Measurements from ENCODE around the gene GRM4.
"Not testable (repeated sequence)": the region's sequence is repeated elsewhere in the genome, so short reads cannot be mapped to it uniquely, and the experiment has no call there.

The GRM4 gene

GRCh38 chr6:34044945-34045595 is 100.8 kb downstream of the GRM4 start:
- no peak overlapping the region for H3K4me3 ChIP-seq (ENCODE audit: low read depth, low read length)
- DNase-seq (ENCODE audit: low read depth), result no peak
- no peak for TF ChIP-seq CTCF (IDR thresholded peaks at IDR 0.05; ENCODE audit: low read depth, low read length, missing control alignments)
- in situ Hi-C loops (cut with HindIII; ENCODE audit: low sequenced_read_pairs), result no loop called here

GRCh38 chr6:34043359-34043758 is 102.5 kb downstream of the GRM4 start:
- in situ Hi-C loops (cut with HindIII; ENCODE audit: low sequenced_read_pairs), result no loop called here
- H3K4me3 ChIP-seq (ENCODE audit: low read depth, low read length), result no peak overlapping the region
- no peak for DNase-seq (ENCODE audit: low read depth)
- no peak for TF ChIP-seq CTCF (IDR thresholded peaks at IDR 0.05; ENCODE audit: low read depth, low read length, missing control alignments)

DNA sequence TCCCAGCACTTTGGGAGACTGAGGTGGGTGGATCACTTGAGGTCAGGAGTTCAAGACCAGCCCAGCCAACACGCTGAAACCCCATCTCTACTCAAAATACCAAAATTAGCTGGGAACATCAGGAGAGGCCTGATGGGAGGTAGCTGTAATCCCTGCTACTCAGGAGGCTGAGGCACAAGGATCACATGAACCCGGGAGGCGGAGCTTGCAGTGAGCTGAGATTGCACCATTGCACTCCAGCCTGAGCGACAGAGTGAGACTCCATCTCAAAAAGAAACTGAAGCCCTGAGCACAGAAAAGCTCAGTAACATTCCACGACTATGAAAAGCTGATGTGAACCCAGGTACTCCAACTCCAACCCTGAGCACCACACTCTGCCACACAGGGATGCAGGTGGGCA is 103.9 kb downstream of the GRM4 start:
- H3K4me3 ChIP-seq (ENCODE audit: low read depth, low read length); in situ Hi-C loops (cut with HindIII; ENCODE audit: low sequenced_read_pairs); DNase-seq (ENCODE audit: low read depth): not testable (repeated sequence)

- DNase-seq (ENCODE audit: low read depth), result no peak
- in situ Hi-C loops (cut with HindIII; ENCODE audit: low sequenced_read_pairs), result no loop called here
- no peak for TF ChIP-seq CTCF (IDR thresholded peaks at IDR 0.05; ENCODE audit: low read depth, low read length, missing control alignments)
- H3K4me3 ChIP-seq (ENCODE audit: low read depth, low read length), result no peak overlapping the region
Observed at GRCh38 chr6:34041385-34041784, 104.5 kb downstream of the GRM4 start.

DNA sequence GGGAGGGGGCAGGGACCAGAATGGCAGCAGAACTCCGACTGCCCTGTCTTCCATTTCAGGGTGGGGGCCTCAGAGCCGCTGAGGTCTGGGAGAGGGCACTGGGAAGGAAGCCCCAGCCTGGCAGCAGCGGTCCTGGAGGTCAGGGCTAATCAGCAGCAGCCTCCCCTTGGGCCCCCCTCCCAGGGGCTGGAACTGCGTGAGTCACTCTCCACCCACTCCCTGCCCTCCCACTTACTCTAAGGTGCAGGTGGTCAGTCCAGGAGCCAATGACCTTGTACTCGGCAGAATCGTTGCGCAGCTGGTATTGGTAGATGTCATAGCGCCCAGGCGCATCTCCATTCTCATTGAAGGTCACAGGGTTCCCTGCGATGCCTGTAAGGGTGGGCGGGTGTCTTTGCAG is 105.9 kb downstream of the GRM4 start:
- DNase-seq (ENCODE audit: low read depth), result no peak
- in situ Hi-C loops (cut with HindIII; ENCODE audit: low sequenced_read_pairs), result no loop called here
- no peak overlapping the region for H3K4me3 ChIP-seq (ENCODE audit: low read depth, low read length)
- TF ChIP-seq CTCF (IDR thresholded peaks at IDR 0.05; ENCODE audit: low read depth, low read length, missing control alignments), result no peak

DNA sequence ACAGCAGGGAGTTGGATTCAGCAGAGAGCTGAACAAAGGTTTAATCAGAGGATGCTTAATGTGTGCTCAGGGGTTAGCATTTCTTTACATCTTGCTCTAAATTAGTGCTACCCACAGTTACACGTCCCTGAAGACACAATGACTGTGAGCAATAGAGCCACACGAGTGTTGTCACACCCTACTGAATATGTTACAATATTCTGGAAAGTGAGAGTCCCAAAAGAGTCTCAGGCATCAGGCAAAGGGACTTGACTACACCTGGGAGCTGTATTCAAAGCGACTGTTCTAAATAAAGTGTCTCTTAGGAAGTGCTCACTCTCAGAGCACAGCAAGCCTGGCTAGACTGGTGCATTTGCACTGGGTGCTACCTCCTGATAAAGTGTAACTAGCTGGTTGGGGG is 108.7 kb downstream of the GRM4 start:
- DNase-seq (ENCODE audit: low read depth), result no peak
- in situ Hi-C loops (cut with HindIII; ENCODE audit: low sequenced_read_pairs), result no loop called here
- H3K4me3 ChIP-seq (ENCODE audit: low read depth, low read length), result no peak overlapping the region
- TF ChIP-seq CTCF (IDR thresholded peaks at IDR 0.05; ENCODE audit: low read depth, low read length, missing control alignments), result no peak

GRCh38 chr6:34036357-34037069 is 109.4 kb downstream of the GRM4 start:
- DNase-seq (ENCODE audit: low read depth), result no peak
- no peak for TF ChIP-seq CTCF (IDR thresholded peaks at IDR 0.05; ENCODE audit: low read depth, low read length, missing control alignments)
- H3K4me3 ChIP-seq (ENCODE audit: low read depth, low read length), result no peak overlapping the region
- in situ Hi-C loops (cut with HindIII; ENCODE audit: low sequenced_read_pairs), result no loop called here
